Measurements from ENCODE around the gene ARHGAP40. TPM values are rescaled to one million over a fixed set of nuclear protein-coding genes. Genes with fewer than 3 reads are reported as not detected.

ARHGAP40 gene
- total and polyA plus RNA-seq, 9 of the 15 experiments (the other 6 are each of a cell fraction or from before 2014, with no cell fraction given), result not detected

DNA sequence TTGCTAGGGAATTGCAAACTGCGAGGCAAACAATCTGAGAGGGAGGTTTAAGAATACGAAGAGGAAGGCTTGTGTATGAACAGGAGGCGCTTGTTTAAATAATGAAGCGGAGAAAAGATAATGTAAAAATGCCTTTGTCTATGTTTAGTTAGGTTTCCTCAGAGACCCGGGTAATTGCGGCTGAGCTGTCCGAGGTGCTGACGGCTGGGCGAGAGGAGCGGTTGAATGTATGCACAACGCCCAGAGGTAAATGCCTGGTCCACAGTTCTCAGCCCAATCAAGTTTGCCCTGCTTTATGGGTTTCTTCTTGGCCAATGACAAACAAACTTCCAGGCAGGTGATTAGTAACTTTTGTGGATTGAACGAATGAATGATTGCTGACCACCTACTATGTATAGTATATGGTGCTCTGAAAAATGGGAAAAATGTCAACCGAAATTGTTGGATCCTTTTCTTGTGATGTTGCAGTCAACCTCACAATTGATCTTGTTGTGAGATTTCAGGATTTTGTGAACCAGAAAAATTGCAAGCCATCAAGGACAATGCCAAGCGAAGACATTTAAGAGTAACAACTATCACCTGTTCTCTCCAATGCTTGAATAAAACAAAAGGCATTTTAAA lies 84.4 kb downstream of the ARHGAP40 start (continued):
- TF ChIP-seq, protein P1, sequence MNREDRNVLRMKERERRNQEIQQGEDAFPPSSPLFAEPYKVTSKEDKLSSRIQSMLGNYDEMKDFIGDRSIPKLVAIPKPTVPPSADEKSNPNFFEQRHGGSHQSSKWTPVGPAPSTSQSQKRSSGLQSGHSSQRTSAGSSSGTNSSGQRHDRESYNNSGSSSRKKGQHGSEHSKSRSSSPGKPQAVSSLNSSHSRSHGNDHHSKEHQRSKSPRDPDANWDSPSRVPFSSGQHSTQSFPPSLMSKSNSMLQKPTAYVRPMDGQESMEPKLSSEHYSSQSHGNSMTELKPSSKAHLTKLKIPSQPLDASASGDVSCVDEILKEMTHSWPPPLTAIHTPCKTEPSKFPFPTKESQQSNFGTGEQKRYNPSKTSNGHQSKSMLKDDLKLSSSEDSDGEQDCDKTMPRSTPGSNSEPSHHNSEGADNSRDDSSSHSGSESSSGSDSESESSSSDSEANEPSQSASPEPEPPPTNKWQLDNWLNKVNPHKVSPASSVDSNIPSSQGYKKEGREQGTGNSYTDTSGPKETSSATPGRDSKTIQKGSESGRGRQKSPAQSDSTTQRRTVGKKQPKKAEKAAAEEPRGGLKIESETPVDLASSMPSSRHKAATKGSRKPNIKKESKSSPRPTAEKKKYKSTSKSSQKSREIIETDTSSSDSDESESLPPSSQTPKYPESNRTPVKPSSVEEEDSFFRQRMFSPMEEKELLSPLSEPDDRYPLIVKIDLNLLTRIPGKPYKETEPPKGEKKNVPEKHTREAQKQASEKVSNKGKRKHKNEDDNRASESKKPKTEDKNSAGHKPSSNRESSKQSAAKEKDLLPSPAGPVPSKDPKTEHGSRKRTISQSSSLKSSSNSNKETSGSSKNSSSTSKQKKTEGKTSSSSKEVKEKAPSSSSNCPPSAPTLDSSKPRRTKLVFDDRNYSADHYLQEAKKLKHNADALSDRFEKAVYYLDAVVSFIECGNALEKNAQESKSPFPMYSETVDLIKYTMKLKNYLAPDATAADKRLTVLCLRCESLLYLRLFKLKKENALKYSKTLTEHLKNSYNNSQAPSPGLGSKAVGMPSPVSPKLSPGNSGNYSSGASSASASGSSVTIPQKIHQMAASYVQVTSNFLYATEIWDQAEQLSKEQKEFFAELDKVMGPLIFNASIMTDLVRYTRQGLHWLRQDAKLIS (CRISPR knock-in tag; IDR thresholded peaks at IDR 0.05), result no peak
- TF ChIP-seq, protein P2, sequence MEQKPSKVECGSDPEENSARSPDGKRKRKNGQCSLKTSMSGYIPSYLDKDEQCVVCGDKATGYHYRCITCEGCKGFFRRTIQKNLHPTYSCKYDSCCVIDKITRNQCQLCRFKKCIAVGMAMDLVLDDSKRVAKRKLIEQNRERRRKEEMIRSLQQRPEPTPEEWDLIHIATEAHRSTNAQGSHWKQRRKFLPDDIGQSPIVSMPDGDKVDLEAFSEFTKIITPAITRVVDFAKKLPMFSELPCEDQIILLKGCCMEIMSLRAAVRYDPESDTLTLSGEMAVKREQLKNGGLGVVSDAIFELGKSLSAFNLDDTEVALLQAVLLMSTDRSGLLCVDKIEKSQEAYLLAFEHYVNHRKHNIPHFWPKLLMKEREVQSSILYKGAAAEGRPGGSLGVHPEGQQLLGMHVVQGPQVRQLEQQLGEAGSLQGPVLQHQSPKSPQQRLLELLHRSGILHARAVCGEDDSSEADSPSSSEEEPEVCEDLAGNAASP (IDR thresholded peaks at IDR 0.05), result no peak
- TF ChIP-seq, protein P3, sequence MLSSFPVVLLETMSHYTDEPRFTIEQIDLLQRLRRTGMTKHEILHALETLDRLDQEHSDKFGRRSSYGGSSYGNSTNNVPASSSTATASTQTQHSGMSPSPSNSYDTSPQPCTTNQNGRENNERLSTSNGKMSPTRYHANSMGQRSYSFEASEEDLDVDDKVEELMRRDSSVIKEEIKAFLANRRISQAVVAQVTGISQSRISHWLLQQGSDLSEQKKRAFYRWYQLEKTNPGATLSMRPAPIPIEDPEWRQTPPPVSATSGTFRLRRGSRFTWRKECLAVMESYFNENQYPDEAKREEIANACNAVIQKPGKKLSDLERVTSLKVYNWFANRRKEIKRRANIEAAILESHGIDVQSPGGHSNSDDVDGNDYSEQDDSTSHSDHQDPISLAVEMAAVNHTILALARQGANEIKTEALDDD (IDR thresholded peaks at IDR 0.05), result no peak
- TF ChIP-seq ZNF551 (CRISPR knock-in tag; IDR thresholded peaks at IDR 0.05) (no peak), EP300 (IDR thresholded peaks at IDR 0.05; ENCODE audit: low read length) (no peak), RAD21 (CRISPR knock-in tag; conservative IDR thresholded peaks at IDR 0.05 in 1 of 2, IDR thresholded peaks at IDR 0.05 in 1 of 2) (peak in 1 of 2 experiments; percentile 11; a peak in 1 of 4 replicates), SRF (CRISPR knock-in tag; IDR thresholded peaks at IDR 0.05) (peak in 1 of 2 experiments; percentile 79; a peak in 2 of 4 replicates), ZNF445 (CRISPR knock-in tag; IDR thresholded peaks at IDR 0.05; ENCODE audit: low read depth) (no peak), POLR2AphosphoS5 (IDR thresholded peaks at IDR 0.05; ENCODE audit: control insufficient read depth, insufficient read depth, low read depth, low read length) (no peak), ZNF23 (CRISPR knock-in tag; IDR thresholded peaks at IDR 0.05) (no peak), SMARCB1 (IDR thresholded peaks at IDR 0.05; ENCODE audit: insufficient read length, low read depth) (no peak), CAMTA2 (CRISPR knock-in tag; conservative IDR thresholded peaks at IDR 0.05) (no peak)
- TF ChIP-seq, protein P4, sequence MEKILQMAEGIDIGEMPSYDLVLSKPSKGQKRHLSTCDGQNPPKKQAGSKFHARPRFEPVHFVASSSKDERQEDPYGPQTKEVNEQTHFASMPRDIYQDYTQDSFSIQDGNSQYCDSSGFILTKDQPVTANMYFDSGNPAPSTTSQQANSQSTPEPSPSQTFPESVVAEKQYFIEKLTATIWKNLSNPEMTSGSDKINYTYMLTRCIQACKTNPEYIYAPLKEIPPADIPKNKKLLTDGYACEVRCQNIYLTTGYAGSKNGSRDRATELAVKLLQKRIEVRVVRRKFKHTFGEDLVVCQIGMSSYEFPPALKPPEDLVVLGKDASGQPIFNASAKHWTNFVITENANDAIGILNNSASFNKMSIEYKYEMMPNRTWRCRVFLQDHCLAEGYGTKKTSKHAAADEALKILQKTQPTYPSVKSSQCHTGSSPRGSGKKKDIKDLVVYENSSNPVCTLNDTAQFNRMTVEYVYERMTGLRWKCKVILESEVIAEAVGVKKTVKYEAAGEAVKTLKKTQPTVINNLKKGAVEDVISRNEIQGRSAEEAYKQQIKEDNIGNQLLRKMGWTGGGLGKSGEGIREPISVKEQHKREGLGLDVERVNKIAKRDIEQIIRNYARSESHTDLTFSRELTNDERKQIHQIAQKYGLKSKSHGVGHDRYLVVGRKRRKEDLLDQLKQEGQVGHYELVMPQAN (IDR thresholded peaks at IDR 0.05; ENCODE audit: borderline replicate concordance), result no peak
- TF ChIP-seq, protein P5, sequence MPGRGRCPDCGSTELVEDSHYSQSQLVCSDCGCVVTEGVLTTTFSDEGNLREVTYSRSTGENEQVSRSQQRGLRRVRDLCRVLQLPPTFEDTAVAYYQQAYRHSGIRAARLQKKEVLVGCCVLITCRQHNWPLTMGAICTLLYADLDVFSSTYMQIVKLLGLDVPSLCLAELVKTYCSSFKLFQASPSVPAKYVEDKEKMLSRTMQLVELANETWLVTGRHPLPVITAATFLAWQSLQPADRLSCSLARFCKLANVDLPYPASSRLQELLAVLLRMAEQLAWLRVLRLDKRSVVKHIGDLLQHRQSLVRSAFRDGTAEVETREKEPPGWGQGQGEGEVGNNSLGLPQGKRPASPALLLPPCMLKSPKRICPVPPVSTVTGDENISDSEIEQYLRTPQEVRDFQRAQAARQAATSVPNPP (IDR thresholded peaks at IDR 0.05; ENCODE audit: borderline replicate concordance, insufficient read depth, insufficient read length), result no peak
- TF ChIP-seq, protein P6, sequence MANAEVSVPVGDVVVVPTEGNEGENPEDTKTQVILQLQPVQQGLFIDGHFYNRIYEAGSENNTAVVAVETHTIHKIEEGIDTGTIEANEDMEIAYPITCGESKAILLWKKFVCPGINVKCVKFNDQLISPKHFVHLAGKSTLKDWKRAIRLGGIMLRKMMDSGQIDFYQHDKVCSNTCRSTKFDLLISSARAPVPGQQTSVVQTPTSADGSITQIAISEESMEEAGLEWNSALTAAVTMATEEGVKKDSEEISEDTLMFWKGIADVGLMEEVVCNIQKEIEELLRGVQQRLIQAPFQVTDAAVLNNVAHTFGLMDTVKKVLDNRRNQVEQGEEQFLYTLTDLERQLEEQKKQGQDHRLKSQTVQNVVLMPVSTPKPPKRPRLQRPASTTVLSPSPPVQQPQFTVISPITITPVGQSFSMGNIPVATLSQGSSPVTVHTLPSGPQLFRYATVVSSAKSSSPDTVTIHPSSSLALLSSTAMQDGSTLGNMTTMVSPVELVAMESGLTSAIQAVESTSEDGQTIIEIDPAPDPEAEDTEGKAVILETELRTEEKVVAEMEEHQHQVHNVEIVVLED (CRISPR knock-in tag; IDR thresholded peaks at IDR 0.05), result no peak

Data from K562 (cell line).